Astrocyte of the hippocampus (primary cell): Measurements from ENCODE around the gene GHDC.
"Not testable (repeated sequence)": the region's sequence is repeated elsewhere in the genome, so short reads cannot be mapped to it uniquely, and the experiment has no call there.

Source experiments
- DNase-seq: peaks from one replicate; pipeline ENCODE4 v3.0.0; 2011; ENCODE audit warnings: low read depth, low spot score

Gene GHDC

DNA sequence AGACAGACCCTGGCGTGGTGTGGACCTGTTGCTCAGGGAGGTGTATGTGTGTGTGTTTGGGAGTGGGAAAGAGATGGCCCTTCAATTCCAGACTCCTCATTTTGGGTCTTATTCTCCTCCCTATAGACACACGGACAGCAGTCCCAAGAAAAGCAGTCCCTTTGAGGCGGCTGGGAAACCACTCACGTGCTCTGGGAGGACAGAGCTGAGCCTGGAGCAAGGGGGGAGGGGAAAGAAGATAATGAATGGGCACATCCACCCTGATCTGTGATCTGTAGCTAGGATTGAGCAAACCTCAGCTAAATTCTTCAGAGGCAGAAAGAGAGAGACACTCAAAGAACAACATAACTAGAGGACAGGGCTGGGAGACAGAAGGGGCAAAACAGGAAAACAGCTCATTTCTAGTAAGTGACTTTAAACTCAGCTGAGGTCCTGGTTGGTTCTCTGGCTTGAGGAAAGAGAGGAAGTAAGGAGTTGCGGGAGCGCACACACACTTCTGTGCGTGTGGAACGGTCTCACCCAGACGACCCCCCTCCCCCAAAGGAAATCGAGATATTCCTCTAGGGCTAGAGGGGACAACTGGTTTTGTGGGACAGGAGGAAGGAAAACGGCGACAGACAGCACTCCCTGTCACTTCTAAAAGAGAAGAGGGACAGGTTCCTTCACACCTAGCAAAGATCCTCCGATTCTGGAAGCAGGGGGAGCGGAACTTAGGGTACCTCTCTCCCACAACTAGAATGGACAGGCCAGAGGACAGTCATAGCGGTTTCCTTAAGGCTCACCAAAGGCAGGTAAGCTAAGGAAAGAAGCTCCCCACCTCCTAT is 40.2 kb downstream of the GHDC start:
- peak; percentile 37 for DNase-seq

DNA sequence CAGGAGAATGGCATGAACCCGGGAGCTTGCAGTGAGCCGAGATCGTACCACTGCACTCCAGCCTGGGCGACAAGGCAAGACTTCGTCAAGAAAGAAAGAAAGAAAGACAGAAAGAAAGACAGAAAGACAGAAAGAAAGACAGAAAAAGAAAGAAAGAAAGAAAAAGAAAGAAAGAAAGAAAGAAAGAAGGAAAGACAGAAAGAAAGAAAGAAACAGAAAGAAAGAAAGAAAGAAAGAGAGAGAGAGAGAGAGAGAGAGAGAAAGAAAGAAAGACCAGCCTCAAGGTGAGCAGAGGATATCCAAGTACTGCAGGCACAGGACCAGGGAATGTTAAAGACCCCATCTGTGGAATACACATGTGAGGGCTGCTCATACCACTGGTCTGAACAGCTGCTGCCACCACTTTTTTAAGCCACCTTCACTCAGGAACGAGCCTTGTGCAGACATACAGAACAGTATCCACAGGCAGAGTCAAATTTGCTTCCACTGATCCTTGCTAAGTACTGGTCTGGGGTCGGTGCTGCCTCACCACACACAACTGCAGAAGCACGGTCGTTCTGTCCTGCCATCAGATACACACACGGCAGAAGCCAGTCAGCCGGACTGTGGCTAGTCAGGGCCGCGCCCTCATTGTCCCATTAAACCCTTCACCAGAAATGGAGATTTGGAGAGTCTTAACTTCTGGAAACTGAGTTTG is 47.2 kb downstream of the GHDC start:
- DNase-seq = no peak

DNA sequence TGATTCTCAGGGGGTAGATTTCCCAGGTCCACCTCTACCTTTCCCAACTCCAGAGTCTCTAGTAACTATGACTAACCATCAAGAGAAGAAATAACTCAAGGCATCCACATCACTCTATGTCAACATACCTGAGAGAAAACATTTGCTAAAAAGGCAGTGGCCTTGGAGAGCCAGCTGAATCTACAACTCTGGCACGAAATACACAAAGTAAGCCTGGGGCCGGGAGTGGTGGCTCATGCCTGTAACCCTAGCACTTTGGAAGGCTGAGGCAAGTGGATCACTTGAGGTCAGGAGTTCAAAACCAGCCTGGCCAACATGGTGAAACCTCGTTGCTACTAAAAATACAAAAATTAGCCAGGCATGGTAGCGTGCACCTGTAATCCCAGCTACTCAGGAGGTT is 51.2 kb downstream of the GHDC start:
- DNase-seq = not testable (repeated sequence)

DNA sequence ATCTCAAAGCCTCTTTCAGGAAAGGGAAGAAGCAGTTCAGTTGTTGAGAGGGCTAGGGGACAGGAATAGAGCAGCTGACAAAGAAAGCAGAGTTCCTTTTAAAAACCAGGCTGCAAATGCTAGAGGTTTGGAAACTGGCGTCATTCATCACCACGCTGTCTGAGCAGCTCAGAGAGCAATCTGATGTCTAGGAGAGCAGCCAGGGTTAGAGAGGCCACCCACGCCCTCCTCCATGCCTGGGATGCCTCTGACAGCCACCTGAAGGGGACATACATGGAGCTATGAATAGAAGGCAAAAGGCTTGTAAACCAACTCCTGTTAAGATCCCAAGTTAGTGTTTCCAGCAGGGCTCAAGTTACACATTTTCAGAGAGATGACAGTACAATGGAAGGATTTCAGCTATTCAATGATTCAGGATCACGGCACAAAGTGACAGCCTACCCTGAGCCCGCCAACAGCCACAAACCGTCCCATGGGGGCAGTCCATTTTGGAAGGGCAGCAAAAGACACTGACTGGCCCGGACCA is 51.9 kb downstream of the GHDC start:
- peak; percentile 75 for DNase-seq

DNA sequence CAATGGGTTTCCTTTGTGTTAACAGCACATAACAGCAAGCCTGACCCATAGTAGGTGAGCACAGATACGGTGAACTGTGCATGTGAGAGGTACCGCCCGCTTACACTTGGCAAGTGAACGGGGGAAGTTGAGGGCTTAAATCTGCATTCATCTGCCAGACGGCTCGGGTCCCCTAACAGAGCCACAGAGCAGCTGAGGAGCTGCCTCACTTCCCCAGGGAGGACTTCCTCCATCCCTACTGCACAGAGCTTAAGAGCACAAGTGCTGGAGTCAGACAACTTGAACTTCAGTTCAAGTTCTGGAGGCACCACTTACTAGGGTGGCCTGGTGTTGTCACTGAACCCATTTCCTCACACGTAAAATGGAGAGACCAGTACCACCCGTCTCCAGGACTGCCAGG is 52.9 kb downstream of the GHDC start:
- DNase-seq = no peak

DNA sequence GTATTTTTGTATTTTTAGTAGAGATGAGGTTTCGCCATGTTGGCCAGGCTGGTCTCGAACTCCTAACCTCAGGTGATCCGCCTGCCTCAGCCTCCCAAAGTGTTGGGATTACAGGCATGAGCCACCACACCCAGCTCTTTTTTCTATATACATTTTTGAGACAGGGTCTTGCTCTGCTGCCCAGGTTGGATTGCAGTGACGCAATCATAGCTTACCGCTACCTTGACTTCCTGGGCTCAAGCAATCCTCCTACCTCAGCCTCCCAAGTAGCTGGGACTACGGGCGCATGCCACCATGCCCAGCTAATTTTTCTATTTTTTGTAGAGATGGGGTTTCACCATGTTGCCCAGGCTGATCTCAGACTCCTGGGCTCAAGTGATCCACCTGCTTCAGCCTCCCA is 53.6 kb downstream of the GHDC start:
- DNase-seq = not testable (repeated sequence)
